GM15510 (cell line): ENCODE measurements around the gene ACACA.

Experiments
- POLR2A ChIP-seq: IDR thresholded peaks from 3 replicates; pipeline ENCODE4 v1.6.1; 2011; ENCODE audit warnings: borderline replicate concordance; ENCODE audit not compliant: insufficient read length; ENCODE audit errors: extremely low read depth

Gene ACACA

DNA sequence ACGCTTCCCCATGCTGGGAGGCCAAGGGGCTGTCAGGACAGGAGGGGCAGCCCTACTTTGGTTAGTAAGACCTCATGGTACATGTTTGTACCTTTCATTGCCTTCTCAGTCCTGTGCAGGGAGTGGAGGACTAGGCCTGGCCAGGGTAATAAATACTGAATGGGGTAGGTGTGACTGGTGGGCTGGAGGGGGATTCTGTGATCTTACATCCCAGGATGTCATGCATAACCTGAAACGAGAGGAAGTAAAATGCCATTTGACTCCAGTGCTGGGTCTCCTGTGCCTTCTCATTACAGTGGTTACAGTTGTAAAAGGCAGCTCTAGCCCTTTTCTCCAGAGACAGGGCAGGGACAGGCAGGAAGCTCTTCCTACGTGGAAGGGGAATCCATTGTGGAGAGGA lies 319.7 kb downstream of the ACACA start:
- TF ChIP-seq POLR2A, result no peak

- TF ChIP-seq POLR2A, result no peak
Measured at GRCh38 chr17:37086334-37086733, 320.3 kb downstream of the ACACA start.

- no peak for TF ChIP-seq POLR2A
Measured at GRCh38 chr17:37084372-37084771, 322.3 kb downstream of the ACACA start.

- no peak for TF ChIP-seq POLR2A
Measured at GRCh38 chr17:37083456-37083855, 323.2 kb downstream of the ACACA start.

GRCh38 chr17:37082985-37083384 lies 323.7 kb downstream of the ACACA start:
- TF ChIP-seq POLR2A, result no peak

- no peak for TF ChIP-seq POLR2A
Measured at GRCh38 chr17:37082311-37082860, 324.2 kb downstream of the ACACA start.

GRCh38 chr17:37081287-37081686 lies 325.3 kb downstream of the ACACA start:
- no peak for TF ChIP-seq POLR2A

DNA sequence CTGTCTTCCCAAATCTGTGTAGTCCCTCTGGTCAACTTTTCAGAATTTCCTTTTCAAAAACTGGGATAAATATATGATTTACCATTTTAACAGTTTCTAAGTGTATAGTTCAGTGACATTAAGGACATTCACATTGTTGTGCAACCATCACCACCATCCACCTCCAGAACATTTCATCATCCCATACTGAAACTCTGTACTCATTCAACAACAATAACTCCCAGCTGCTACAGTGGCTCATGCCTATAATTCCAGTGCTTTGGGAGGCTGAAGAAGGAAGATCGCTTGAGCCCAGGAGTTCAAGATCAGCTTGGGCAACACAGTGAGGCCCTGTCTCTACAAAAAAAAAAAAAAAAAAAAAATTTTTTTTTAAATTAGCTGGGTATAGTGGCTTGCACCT lies 326.9 kb downstream of the ACACA start:
- no peak for TF ChIP-seq POLR2A

DNA sequence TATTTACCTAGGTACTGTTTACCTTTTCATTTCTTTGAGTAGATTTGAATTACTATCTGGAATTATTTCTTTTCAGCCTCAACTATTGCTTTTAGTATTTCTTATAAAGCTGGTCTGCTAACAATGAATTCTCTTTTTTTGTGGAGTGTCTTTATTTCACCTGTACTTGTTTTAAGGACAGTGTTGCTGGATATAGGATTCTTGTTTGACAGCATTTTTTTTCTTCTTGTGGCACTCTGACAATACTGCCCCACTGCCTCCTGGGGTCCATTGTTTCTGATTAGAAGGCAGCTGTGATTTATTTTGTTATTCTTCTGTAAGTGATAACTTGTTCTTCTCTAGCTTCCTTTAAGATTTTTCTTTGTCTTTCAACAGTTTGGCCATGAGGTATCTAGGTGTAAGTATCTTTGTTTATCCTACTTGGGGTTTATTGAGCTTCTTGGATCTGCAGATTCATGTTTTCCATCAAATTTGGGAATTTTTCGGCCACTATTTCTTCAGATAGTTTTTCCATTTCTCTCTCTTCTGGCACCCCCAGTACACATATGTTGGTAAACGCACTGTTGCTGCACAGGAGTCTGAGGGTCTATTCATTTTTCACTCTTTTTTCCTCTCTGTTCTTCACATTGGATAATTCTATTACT lies 327.4 kb downstream of the ACACA start:
- TF ChIP-seq POLR2A, result no peak

GRCh38 chr17:37069087-37069486 lies 337.5 kb downstream of the ACACA start:
- TF ChIP-seq POLR2A, result no peak

GRCh38 chr17:37068266-37068665 lies 338.4 kb downstream of the ACACA start:
- no peak for TF ChIP-seq POLR2A

GRCh38 chr17:37067555-37068111 lies 339.0 kb downstream of the ACACA start:
- TF ChIP-seq POLR2A, result no peak

GRCh38 chr17:37066322-37067255 lies 340.0 kb downstream of the ACACA start:
- no peak for TF ChIP-seq POLR2A

DNA sequence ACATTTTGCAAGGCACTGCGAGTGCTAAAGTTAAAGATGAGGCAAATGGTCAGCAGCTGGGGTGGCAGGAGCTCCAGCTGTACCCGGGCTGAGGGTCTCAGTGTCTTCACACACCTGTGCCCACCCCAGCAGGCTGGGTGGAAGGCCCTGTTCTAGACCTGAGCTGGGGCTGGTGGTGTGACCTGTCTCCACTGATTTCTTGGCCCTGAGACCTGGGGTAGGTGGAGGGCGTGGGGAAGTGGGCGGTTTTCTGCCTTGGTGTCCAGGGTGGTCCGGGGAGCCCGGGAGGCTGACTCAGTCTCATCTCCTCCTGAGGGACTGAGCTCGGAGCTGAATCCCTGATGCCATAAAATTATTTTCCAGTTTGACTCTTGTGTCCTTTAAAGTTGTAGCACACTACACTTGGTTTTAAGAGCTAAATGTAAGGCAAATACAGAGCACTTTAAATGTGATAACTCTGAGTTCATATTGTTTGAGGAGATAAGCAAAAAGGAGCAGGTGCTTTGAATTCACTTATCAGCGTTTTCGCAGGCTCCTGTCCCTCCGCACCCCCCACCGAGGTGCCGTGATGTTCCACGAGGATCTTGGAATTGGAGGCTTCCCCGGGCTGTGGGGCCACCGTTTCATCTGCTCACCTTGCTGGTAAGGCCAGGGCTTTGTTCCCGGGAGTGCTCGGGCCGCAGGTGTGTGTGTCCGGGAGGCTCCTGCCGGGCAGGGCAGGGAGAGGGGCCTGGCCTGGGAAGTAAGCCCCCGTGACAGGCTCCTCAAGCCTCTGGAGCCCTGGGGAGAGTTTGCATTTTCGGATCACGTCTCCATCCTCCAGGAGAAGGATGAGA lies 340.9 kb downstream of the ACACA start:
- TF ChIP-seq POLR2A, result no peak
